ENCODE data around the gene MEIS3.
"Not testable (repeated sequence)": the region's sequence is repeated elsewhere in the genome, so short reads cannot be mapped to it uniquely, and the experiment has no call there.

The MEIS3 gene

DNA sequence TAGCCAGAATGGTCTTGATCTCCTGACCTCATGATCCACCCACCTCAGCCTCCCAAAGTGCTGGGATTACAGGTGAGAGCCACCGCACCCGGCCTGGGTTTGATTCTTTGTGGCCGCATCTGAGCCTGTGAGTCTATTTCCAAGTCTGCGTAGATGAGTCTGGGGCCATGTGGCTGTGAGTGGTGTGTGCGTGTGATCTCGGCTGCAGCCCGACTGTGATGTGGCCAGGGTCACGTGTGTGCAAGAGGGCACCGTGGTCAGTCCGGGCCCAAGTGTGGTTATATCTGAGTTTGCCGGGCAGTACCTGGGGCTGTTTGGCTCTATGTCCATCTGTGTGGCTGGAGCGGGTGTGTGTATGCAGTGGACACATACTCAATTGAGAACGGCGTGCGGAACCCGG is 5.4 kb downstream of the MEIS3 start:
- FAIRE-seq: no peak

DNA sequence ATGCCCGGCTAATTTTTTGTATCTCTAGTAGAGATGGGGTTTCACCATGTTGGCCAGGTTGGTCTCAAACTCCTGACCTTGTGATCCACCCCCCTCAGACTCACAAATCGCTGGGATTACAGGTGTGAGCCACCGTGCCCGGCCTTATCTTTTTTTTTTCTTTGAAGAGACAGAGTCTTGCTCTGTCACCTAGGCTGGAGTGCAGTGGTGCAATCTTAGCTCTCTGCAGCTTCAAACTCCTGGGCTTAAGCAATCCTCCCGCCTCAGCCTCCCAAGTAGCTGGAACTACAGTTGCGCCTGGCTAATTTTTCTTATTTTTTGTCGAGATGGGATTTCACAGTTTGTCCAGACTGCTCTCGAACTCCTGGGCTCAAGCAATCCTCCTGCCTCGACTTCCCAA is 7.6 kb downstream of the MEIS3 start:
- FAIRE-seq: not testable (repeated sequence)

DNA sequence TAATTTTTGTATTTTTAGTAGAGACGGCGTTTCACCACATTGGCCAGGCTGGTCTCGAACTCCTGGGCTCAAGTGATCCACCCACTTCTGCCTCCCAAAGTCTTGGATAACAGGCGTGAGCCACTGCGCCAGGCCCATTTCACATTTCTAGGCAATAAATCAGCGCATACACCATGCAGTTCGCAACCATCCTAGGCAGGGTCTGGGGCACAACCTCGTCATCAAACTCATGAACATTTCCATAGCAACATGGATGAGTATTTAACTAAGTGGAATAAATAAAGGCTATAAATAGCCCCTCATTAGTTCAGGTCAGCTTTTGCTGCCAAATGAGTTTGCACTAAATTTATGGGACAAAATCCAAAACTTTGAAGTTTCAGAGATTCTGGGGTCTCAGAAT is 8.2 kb downstream of the MEIS3 start:
- FAIRE-seq: no peak

DNA sequence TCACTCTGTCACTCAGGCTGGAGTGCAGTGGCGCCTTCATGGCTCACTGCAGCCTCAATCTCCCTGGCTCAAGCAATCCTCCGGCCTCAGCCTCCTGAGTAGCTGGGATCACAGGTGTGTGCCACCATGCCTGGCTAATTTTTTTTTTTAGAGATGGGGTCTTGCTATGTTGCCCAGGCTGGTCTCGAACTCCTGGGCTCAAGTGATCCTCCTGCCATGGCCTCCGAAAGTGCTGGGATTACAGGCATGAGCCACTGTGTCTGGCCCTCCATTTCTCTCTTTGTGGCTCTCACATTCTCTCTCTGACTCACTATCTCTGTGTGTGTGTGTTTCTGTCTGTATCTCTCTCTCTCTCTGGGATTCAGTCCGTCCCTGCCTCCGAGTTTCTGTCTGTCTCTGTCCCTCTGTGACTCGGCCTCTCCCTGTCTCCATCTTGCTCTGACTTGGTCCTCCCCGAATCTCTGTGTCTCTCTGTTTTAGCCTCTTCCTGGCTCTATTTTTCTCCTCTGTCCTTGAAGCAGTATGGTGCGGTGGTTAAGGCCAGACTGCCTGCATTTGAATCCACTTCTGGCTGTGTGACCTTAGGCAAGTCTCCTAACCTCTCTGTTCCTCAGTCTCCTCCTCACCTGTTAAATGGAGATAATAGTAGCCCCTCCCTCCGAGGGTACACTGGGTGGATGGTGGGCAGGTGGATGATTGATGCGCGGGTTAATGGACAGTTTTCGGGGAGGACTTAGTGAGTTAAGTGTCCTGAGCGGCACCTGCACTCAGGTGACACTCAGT is 11.0 kb downstream of the MEIS3 start:
- FAIRE-seq: no peak

DNA sequence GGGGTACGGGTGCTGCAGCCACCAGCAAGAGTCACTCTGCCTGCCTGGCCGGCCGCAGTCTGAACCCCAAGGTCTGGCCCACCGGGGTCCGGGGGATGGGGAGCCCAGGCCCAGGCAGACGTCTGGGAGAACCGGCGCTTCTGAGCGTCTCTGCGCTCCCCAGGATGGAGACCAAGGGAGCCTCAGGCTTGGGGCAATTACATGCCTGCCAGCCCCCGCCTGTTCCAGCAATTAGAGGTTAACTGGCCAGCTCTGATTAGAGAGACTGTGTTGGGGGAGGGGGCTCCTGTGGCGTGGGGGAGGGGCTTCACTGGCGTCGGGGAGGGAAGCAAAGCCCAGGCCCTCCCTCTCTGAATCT is 11.9 kb downstream of the MEIS3 start:
- FAIRE-seq: no peak

DNA sequence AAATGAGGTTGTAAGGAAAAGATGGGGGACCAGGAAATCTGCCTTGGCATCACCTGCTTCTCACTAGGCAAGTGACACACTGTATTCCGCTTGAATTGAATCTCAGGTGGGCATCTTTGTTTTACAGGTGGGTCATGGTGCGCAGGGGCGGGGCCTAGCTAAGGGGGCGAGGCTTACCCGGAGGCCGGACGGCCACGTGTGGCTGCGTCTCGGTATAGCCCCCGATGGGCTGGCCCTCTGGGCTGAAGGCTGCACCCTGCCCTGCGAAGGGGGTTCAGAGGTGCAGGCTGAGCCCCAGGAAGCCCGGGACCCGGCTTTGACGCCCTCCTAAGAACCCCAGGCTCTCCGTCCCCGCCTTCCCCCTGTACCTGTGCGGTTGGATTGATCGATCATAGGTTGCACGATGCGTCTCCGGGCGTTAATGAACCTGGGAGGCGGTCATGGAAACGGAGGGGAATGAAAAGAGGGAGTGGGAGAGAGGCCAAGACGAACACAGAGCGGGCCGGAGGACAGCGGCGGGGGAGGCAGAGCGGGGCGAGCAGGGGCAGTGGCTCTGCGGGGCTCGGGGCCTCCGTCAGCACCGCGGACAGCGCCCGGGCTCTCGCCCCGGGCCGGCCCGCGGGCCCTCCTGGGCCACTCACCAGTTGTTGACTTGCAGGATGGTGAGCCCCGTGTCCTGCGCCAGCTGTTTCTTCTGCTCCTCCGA is 12.5 kb downstream of the MEIS3 start:
- FAIRE-seq: no peak

DNA sequence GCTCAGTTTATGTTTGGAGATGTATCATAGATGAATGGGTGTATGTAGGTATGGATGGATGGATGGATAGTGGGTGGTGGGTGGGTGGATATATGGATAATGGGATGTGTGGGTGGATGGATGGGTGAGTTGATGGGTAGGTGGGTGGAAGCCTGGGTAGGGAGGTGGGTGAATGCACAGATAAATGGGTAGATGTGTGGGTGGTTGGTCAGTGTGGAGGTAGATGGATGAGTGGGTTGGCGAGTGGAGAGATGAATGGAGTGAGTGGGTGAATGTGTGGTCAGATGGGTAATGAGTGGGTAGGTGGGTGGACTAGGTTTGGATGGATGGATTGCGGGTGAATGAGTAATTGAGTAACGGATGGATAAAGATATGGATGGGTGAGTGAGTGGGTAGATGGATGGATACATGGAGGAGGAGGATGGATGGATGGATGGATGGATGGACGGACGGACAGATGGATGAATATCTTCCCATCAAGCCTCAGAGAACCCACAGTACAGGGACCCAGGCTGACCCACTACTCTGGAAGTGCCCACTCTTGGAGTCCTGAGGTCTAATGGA is 13.4 kb downstream of the MEIS3 start:
- FAIRE-seq: no peak

DNA sequence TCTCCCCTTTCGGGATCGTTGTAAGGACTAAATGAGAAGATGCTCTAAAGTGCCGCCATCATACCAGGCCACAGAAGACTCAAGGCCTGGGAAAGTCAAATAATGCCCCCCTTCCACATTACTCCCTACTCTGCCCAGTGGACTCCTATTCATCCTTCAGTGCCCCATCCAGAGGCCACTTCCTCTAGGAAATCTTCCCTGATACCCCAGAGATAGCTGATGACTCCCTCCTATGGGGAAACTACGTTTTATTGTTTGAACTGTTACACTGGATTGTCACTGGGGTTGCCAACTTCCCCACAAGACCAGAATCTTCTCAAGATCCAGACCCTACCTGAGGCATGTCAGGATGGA is 14.2 kb downstream of the MEIS3 start:
- FAIRE-seq: no peak

DNA sequence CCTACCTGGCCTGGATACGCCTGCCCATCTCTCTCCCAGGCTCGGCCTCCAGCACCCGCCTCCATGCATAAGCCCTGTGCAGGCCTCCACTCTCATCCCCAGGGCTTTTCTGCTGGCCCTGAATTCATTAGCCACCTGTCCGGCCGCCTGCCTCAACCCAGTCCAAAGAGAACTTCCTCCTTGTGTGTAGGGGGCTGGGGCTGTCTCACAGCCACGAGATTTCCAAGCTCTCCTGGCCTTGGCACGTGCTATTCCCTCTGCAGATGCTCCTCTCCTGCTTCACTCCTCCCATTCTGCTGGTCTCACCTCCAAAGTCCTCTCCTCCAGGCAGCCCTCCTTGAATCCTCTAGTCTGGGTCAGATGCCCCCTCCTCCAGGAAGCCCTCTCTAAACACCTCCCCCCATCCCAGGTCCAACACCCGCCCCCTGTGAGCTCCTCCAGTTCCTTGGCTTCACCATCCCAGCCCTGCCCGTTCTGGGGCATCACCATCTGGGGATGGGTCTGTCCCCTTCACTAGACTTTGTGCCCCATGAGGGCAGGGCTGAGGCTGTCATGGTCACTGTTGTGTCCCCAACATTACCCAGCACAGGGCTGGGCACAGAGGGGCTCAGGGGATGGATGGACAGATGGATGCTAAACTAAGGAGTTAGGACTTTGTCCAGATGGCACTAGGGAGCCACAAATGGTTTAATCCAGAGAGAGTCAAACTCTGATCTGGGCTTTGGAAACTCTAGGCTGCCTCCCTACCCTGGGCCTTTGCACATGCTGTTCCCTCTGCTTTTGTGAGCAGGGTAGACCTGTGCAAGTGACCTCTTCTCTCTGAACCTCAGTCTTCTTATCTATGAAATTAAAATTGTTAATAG is 14.8 kb downstream of the MEIS3 start:
- FAIRE-seq: no peak

DNA sequence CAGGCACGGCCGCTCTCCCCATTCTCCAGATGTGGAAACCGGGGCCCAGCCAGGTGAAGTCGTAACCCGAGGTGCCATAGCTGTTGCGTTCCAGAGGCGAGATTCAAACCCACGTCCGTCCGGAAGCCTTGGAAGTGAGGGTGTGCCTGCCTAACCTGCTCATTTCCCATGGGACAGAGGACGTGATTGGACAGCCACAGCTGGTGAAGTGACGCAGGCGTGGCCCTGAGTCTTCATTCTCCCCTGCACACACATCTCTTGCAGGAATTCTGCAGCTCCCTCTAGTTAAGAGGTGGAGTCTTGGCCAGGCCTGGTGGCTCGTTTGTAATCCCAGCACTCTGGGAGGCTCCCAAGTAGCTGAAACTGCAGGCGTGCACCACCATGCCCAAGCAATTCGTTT is 16.8 kb downstream of the MEIS3 start:
- no peak for FAIRE-seq

DNA sequence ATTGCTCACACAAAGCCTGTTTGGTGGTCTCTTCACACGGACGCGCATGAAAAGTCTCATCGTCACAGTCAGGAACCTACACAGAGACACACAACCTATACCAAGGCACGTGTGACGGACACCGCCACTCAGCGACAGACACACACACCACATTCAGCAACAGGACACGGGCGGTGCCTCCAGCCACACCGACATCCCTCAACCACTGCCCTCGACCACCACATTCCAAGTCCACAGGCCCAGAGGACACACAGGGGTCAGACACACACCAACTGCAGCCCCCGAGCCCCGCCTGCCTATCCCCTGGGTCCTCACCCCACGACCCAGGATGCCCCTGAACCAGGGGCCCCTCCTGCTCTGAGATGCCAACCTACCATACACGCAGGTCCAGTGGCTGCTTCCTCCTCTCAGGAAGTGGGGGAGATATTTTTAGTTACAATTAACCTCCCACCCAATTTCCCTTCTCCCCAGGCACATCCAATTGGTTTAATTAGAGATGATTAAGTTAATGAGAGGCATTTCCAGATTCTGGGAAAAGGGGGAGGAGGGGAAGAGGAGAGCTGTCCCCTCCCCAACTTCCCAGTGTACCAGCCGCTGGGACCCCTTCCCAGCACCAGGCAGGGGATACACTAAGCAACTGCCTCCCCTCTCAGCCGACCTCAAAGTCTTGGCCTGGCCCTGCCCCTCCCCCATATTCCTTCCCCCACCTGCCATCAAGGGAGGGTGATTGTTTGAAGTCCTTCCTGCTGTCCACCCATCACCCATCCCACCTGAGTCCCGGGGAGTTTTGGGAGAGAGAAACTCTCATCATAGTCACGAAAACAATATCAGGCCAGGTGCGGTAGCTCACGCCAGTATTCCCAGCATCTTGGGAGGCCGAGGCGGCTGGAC is 20.4 kb downstream of the MEIS3 start:
- FAIRE-seq: no peak

DNA sequence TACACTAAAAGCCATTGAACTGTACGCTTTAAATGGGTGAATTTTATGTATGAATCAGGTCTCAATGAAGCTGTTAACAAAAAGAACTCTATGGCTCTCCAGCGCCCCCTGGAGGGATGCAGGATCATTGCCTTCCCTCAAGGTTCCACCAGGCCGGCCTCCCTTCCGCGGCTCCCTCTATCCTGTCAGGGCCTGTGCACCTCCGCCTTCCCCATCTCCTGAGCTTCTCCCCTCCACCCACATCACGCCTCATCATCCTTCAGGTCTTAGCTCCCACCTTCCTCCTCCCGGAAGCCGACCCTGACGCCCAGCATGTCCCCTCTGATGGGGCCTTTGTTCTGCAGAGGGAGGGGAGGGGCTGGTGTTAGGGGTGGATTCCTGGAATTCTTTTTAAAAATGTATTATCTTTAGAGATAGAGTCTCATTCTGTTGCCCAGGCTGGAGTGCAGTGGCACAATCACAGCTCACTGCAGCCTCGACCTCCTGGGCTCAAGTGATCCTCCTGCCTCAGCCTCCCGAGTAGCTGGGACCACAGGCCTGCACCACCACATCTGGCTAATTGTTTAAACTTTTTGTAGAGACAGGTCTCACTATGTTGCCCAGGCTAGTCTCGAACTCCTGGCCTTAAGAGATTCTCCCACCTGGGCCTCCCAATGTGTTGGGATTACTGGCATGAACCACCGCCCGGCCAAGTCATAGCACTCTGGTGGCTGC is 27.7 kb downstream of the MEIS3 start:
- peak; percentile 61 for FAIRE-seq

DNA sequence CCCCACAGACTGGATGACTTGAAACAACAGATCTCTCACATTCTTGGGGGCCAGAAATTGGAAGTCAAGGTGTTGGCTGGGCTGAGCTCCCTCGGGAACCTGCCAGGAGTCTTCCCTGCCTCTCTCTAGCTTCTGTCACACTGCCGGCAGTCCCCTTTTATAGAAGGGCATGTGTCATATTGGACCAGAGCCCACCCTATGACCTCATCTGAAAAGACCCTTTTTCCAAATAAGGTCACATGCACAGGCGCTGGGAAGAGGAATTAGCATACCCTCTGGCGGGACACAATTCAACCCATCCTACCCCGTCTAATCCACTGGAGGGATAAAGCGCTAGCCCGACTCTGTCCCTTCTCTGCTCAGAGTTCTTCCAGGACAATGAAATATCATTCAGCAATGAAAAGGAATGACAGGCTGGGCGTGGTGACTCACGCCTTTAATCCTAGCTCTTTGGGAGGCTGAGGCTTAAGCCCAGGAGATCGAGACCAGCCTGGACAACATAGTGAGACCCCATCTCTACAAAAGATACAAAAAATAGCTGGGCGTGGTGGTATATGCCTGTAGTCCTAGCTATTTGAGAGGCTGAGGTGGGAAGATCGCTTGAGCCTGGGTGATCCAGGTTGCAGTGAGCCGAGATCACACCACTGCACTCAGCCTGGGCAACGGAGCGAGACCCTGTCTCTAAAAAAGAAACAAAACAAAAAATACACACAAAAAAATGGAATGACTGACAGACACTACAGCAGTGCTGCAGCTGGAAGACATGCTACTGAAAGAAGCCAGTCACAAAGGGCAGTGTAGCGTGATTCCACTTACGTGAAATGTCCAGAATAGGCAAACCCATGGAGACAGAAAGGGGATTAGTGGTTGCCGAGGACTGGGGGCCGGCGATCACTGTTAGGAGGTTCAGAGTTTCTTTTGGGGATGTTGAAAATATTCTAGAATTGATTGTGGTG is 28.5 kb downstream of the MEIS3 start:
- no peak for FAIRE-seq

DNA sequence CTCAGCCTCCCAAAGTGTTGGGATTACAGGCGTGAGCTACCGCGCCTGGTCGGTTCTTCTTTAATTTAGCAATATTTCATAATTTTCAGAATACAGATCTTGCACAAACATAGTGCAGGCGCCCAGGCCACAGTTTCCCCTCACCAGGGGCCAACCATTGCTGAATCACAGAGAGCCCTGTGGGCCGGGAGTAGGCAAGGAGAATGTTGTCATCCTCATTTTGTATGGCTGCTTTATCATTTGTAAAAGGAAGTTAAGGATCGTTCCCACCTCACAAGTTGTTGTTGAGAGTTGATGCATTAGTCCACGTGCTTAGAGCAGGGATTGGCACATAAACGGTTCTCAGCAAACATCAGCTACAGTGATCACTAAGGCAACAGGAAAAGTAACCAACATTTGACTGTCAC is 30.2 kb downstream of the MEIS3 start:
- FAIRE-seq: no peak

DNA sequence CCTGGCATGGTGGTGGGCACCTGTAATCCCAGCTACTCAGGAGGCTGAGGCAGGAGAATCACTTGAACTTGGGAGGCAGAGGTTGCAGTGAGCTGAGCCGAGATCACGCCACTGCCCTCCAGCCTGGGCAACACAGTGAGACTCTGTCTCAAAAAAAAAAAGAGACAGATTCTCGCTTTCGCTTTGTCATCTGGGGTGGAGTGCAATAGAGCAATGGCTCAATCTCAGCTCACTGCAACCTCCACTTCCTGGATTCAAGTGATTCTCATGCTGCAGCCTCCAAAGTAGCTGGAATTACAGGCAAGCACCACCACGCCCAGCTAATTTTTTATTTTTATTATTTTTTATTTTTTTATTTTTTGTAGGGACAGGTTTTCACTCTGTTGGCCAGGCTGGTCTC is 30.6 kb downstream of the MEIS3 start:
- not testable (repeated sequence) for FAIRE-seq

DNA sequence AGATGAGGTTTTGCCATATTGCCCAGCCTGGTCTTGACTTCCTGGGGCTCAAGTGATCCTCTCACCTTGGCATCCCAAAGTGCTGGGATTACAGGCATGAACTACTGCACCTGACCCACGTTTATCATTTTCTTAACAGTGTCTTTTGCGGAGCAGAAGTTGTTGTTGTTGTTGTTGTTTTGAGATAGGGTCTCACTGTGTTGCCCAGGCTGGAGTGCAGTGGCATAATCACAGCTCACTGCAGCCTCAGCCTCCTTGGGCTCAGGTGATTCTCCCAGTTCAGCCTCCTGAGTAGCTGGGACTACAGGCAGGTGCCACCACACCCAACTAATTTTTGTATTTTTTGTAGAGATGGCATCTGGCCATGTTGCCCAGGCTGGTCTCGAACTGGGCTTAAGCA is 31.7 kb downstream of the MEIS3 start:
- FAIRE-seq: not testable (repeated sequence)

DNA sequence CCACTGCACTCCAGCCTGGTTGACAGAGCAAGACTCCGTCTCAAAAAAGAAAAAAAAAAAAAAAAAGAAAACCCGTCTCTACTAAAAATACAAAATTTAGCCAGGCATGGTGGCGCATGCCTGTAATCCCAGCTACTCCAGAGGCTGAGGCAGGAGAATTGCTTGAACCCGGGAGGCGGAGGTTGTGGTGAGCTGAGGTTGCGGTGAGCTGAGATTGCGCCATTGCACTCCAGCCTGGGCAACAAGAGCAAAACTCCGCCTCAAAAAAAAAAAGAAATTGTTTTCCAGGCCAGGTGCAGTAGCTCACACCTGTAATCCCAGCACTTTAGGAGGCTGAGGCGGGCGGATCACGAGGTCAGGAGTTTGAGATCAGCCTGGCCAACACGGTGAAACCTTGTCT is 32.7 kb downstream of the MEIS3 start:
- FAIRE-seq: not testable (repeated sequence)

DNA sequence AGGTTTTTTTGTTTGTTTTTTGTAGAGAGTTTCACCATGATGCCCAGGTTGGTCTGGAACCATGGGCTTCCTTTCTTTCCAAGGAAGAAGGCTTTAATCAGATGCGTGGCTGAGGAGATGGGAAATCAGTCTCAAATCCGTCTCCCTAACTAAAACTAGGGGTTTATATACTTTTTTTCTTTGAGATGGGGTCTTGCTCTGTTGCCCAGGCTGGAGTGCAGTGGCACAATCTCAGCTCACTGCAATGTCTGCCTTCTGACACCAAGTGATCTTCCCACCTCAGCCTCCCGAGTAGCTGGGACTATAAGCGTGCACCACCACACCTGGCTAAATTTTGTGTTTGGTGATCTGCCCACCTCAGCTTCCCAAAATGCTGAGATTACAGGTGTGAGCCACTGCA is 34.8 kb downstream of the MEIS3 start:
- FAIRE-seq: not testable (repeated sequence)

DNA sequence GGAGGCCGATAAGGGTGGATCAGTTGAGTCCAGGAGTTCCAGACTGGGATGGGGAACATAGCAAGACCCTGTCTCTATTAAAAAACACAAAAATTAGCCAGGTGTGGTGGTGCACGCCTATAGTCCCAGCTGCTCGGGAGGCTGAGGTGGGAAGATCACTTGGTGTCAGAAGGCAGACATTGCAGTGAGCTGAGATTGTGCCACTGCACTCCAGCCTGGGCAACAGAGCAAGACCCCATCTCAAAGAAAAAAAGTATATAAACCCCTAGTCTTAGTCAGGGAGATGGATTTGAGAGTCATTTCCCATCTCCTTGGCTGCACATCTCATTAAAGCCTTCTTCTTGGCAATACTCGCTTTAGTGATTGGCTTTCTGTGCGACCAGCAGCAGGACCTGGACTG is 35.4 kb downstream of the MEIS3 start:
- FAIRE-seq: not testable (repeated sequence)

DNA sequence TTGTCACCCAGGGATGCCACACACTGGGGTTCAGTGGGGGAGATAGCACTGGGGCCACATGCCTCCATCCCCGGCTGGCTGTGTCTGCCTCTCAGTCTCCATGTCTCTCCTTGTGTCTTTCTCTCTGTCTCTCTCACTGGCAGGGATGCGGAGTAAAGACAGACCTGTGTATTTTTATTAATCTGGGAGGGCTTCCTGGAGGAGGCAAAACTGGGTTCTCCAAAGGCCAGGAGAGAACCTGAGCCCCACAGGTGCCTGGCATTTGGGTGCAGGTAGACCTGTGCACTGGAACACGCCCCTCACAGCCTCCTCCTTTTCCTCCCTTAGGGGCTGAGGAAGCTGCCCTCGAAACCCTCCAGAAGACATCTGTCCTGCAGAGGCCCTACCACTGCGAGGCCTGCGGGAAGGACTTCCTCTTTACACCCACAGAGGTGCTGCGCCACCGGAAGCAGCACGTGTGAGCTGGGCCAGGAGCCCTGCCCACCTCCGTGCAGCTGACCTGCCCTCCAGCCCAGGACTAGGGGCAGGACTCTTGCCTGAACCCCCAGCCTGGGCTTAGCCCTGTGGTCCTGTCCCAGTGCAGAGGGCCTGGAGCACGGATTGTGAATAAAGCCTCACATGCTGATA is 37.6 kb downstream of the MEIS3 start:
- FAIRE-seq: no peak

All from G401.6 (cell line).